ENCODE measurements around the gene CFAP54.

- TF ChIP-seq CTCF (IDR thresholded peaks at IDR 0.05; ENCODE audit: insufficient read depth, low read depth, low read length) (no peak), EZH2 (IDR thresholded peaks at IDR 0.05; ENCODE audit: insufficient read depth, low read length) (no peak)
Observed at GRCh38 chr12:96864335-96864734, 375.0 kb downstream of the CFAP54 start.
